Heart right ventricle (tissue), 16 donors: ENCODE data around the gene UCKL1. TPM values are rescaled to one million over a fixed set of nuclear protein-coding genes. Genes with fewer than 3 reads are reported as not detected.

Source experiments
- ATAC-seq, 8 donors: fragments of 200-7000 bp; cut with Tn5 transposase; one replicate each; pipeline ENCODE4 v1.9.1; 2020; ENCODE audit warnings: mild to moderate bottlenecking in 8 of 8, moderate library complexity in 8 of 8, moderate number of reproducible peaks in 1 of 8
- DNase-seq, 2 donors: peaks; one replicate each; pipeline ENCODE4 v3.0.0-alpha.2; 2020
- H3K27ac ChIP-seq, 10 donors: fragments of 200-600 bp; sonication (generic) in 2 of 10; one replicate each; pipeline versions ENCODE4 v1.5.0 to v1.8.0; 2020 to 2022; ENCODE audit warnings: mild to moderate bottlenecking in 3 of 10
- H3K27me3 ChIP-seq, 7 donors: fragments of 200-600 bp; one replicate each; pipeline ENCODE4 v1.8.0; 2021 to 2022; ENCODE audit warnings: mild to moderate bottlenecking in 2 of 7
- H3K36me3 ChIP-seq, 9 donors: fragments of 200-600 bp; sonication (generic) in 1 of 9; one replicate each; pipeline versions ENCODE4 v1.5.0 to v1.8.0; 2020 to 2022; ENCODE audit warnings: mild to moderate bottlenecking in 2 of 9
- H3K4me1 ChIP-seq, 9 donors: fragments of 200-600 bp; sonication (generic) in 1 of 9; one replicate each; pipeline versions ENCODE4 v1.5.0 to v1.8.0; 2020 to 2022; ENCODE audit warnings: mild to moderate bottlenecking in 4 of 9
- H3K4me3 ChIP-seq, 10 donors: fragments of 200-600 bp; sonication (generic) in 2 of 10; one replicate each; pipeline versions ENCODE4 v1.5.0 to v1.8.0; 2020 to 2022; ENCODE audit warnings: mild to moderate bottlenecking in 7 of 10, moderate library complexity in 2 of 10
- H3K9me3 ChIP-seq, 11 donors: fragments of 200-600 bp in 10 of 11; sonication (generic) in 2 of 11; one replicate each; pipeline versions ENCODE4 v1.5.0 to v1.8.0; 2013 to 2022; ENCODE audit warnings: mild to moderate bottlenecking in 2 of 11, control low read depth in 1 of 11, moderate library complexity in 1 of 11
- WGBS, 2 donors: extraction: QIAGEN DNeasy Blood & Tissue Kit; methylation state at CpG; one replicate each; pipeline ENCODE4 v1.1.7; 2013; ENCODE audit warnings: inconsistent platforms in 1 of 2; 5-methylcytosine and 5-hydroxymethylcytosine counted together
- intact Hi-C, 10 donors: fragments of 100-400 bp; cut with DNase I; formaldehyde crosslinking; loops; one replicate each; pipeline versions ENCODE4 v1.11.1 to v1.14.2; 2022
- polyA plus RNA-seq, 2 donors: library from polyadenylated mRNA; stranded (reverse); fragments of 200-250 nt; gene quantifications; one replicate each; pipeline ENCODE4 v1.2.3, GENCODE V29; 2013
- total RNA-seq, 10 donors: library from RNA; stranded (reverse); fragmentation: NEBNext Ultra II Directional in 3 of 10; extraction: Animal tissue kit (Norgen Biotek cat#: 25700) in 3 of 10; gene quantifications; one replicate each; pipeline versions ENCODE4 v1.2.1 to v1.2.4, GENCODE V29; 2021 to 2023
- TF ChIP-seq, protein P1 (sequence below), 9 donors: fragments of 200-600 bp; sonication (generic) in 2 of 9; IDR thresholded peaks; one replicate each; pipeline versions ENCODE4 v1.5.0 to v1.8.0; 2021 to 2022; ENCODE audit warnings: antibody characterized with exemption in 9 of 9, mild to moderate bottlenecking in 5 of 9, moderate library complexity in 1 of 9
- donor health status: Arrhythmogenic right ventricular cardiomyopathy.
- donor health status: ischemic (EF 13 %, LVEDD 7.1; RV severe dilation, severe dysfunction).
- donor health status: healthy with polysubstance abuse.
- donor health status: DM: no; HTN: yes; CAD: no.
- donor health status: DM: no; HTN: no; CAD: no.
- donor health status: ischemic (EF 25% LVEDD 6.9; RV normal size, moderate dysfunction).
- donor health status: ischemic (EF 25% LVEDD 5.7; RV mildly dilated, moderate dysfunction).
- donor health status: healthy.
- donor health status: DM: yes; HTN: yes; CAD: no.
- donor health status: Ischemic cardiomyopathy.
- donor health status: ischemic (EF 35%, LVEDD 5.7; RV mildly dilated, moderate dysfunction).
- donor health status: nonischemic (EF 11% LVEDD 7.7; RV severe dilation, severe dysfunction).
- donor health status: DM: yes; HTN: yes; CAD: no.
- donor health status: PGD.
- donor health status: ischemic (EF 29% LVEDD 5.4; RV normal size, mild dysfunction).
- donor health status: nonischemic (EF 23%, LVEDD 6.1; RV moderate dilation, normal function).

Gene UCKL1
- total and polyA plus RNA-seq, 12 donors: 27.3 to 130 (median 40.3) TPM

GRCh38 chr20:63966944-63967322, 10.7 kb upstream of the UCKL1 start:
- Histone ChIP-seq H3K27me3 (no peaks in the 10 kb centered on the region), H3K27ac (no peak overlapping the region), H3K36me3 (peaks cover 0 to 49% (median 13%) of the 10 kb centered on the region in 9 donors), H3K4me3 (no peak overlapping the region), H3K4me1 (peaks cover 10 to 34% (median 23%) of the 10 kb centered on the region in 9 donors), H3K9me3 (no peaks in the 10 kb centered on the region)
- TF ChIP-seq, protein P1, sequence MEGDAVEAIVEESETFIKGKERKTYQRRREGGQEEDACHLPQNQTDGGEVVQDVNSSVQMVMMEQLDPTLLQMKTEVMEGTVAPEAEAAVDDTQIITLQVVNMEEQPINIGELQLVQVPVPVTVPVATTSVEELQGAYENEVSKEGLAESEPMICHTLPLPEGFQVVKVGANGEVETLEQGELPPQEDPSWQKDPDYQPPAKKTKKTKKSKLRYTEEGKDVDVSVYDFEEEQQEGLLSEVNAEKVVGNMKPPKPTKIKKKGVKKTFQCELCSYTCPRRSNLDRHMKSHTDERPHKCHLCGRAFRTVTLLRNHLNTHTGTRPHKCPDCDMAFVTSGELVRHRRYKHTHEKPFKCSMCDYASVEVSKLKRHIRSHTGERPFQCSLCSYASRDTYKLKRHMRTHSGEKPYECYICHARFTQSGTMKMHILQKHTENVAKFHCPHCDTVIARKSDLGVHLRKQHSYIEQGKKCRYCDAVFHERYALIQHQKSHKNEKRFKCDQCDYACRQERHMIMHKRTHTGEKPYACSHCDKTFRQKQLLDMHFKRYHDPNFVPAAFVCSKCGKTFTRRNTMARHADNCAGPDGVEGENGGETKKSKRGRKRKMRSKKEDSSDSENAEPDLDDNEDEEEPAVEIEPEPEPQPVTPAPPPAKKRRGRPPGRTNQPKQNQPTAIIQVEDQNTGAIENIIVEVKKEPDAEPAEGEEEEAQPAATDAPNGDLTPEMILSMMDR (IDR thresholded peaks at IDR 0.05): no peak
- intact Hi-C loops: no loop called here
- no peak for ATAC-seq
- DNase-seq: peak in 1 of 2 donors; percentile 4
- WGBS, 2 donors: 93 to 95% methylated on average over 13 of the region's 13 CpGs

DNA sequence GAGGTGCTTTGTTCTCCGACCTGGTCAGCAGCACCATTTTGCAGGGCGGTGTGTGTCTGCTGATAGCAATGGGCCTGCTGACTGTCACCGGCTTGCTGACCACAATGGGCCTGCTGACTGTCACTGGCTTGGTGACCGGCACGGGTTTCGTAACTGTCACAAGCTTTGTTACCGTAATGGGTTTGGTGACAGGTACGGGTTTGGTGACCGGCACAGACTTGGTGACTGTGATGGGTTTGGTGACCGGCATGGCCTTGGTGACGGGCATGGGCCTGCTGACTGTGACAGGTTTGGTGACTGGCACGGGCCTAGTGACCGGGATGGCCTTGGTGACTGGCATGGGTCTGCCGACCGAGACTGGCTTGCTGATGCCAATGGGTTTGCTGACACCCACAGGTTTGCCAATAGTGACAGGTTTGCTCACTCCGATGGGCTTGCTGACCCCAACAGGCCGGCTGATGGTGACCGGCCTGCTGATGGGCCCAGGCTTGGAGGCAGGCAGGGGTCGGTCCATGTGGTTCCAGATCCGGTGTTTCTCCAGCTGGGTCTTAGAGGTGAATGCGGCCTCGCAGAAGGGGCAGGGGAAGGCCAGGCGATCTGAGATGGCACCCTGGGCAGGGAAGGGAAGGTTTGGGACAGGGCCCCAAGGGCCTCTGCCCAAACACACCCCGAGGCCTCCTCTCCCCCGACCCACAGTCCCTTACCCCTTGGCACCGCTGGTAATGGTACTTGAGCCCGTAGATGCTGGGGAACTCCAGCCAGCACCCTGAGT, 10.1 kb upstream of the UCKL1 start:
- intact Hi-C loops: no loop called here
- Histone ChIP-seq H3K36me3 (peaks cover 0 to 55% (median 18%) of the 10 kb centered on the region in 9 donors), H3K4me1 (peaks cover 10 to 29% (median 18%) of the 10 kb centered on the region in 9 donors), H3K4me3 (no peak overlapping the region), H3K9me3 (no peaks in the 10 kb centered on the region), H3K27me3 (no peaks in the 10 kb centered on the region), H3K27ac (no peak overlapping the region)
- TF ChIP-seq, protein P1 (IDR thresholded peaks at IDR 0.05): no peak
- WGBS, 2 donors: 93 to 97% methylated on average over 27 of the region's 27 CpGs
- DNase-seq (peak in 1 of 2 donors; percentile 12), ATAC-seq (no peak)

DNA sequence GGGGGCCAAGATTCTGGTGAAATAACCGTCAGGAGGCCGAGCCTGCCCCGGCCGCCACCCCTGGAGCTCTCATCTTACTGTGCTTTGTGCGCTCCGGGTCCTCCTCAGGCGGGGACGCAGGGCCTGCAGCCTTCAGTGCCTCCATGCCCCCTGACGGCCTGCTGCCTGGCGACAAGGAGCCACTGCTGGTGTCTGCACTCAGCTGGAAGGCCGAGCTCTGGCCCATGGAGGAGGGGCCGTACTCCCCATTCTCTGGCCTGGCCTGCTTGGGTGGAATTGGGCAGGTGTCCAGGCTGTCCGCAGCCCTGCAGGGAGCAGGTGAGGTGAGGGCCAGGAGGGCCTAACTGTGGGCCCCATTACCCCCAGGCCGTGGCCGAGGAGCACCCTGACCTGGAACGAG, 8.2 kb upstream of the UCKL1 start:
- DNase-seq: peak in 1 of 2 donors; percentile 10
- TF ChIP-seq, protein P1 (IDR thresholded peaks at IDR 0.05): no peak
- intact Hi-C loops: no loop called here
- ATAC-seq: no peak
- no peaks in the 10 kb centered on the region for H3K27me3 ChIP-seq
- H3K9me3 ChIP-seq: no peaks in the 10 kb centered on the region
- no peak overlapping the region for H3K27ac ChIP-seq
- peaks cover 9 to 17% (median 11%) of the 10 kb centered on the region in 9 donors for H3K4me1 ChIP-seq
- WGBS, 2 donors: 92% methylated on average over 16 of the region's 16 CpGs
- no peak overlapping the region for H3K4me3 ChIP-seq
- H3K36me3 ChIP-seq: peaks cover 0 to 69% (median 23%) of the 10 kb centered on the region in 9 donors

GRCh38 chr20:63963784-63964301, 7.6 kb upstream of the UCKL1 start:
- Histone ChIP-seq H3K4me1 (peaks cover 6 to 14% (median 8%) of the 10 kb centered on the region in 9 donors), H3K9me3 (no peaks in the 10 kb centered on the region), H3K36me3 (peaks cover 0 to 75% (median 24%) of the 10 kb centered on the region in 9 donors), H3K4me3 (no peak overlapping the region), H3K27ac (no peak overlapping the region), H3K27me3 (no peaks in the 10 kb centered on the region)
- ATAC-seq: peak in 1 of 8 donors; percentile 2
- 94 to 95% methylated on average over 16 of the region's 16 CpGs for WGBS, 2 donors
- TF ChIP-seq, protein P1 (IDR thresholded peaks at IDR 0.05): no peak
- intact Hi-C loops: no loop called here
- DNase-seq: no peak
